ENCODE results near the gene PKDCC. TPM values are rescaled to one million over a fixed set of nuclear protein-coding genes. Genes with fewer than 3 reads are reported as not detected.

PKDCC gene
- total RNA-seq, 4 donors from 2014 or later = 34.1 to 244 (median 109) TPM

DNA sequence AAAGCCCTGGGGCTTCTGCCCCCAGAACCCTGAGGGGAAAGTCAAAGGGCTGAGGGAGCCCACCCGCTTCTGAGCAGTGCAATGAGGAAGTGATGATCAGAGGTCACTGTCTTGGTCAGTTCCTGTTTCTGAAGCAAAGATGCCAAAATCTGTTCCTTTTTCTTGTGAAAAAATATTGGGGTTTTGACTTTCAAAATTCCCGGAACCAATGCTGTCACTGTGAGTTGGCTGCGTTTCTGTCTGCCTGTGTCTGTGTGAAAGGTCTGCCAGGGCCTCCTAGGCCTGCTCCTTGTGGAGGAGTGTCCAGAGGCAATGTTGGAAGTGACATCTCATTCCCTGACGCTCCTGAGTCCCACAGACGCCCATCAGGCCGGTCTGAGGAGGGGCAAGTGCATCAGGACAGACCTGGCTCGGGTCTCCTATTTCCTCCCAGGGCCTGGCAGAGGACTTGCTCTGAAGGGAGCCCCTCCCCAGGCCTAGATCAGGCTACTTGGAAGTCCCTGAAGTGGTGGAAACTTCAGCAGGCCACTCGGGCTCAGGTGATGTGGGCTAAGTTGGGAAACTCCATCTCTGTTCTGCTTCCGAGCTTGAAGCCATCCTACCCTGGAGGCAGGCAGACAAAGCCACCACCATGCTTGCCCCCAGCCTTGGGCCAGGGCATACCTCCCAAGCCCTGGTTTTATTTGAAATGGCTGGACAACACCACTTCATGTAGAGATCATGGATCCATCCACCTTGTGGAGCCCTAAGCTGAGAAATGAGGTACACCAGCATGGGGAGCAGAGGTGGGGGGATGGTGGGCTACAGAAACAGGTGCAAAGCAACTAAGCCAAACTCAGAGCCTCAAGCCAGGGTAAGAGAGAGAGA, 51.0 kb downstream of the PKDCC start:
- Histone ChIP-seq H3K4me1 (no peaks in the 10 kb centered on the region), H3K36me3 (no peaks in the 10 kb centered on the region), H3K9me3 (no peaks in the 10 kb centered on the region), H3K4me3 (no peak overlapping the region), H3K27me3 (no peaks in the 10 kb centered on the region), H3K27ac (peak overlapping the region; percentile 51 to 71)
- DNase-seq = no peak
- intact Hi-C loops (cut with DNase I; ENCODE audit: low total_unique reads) = loop anchor here (5.0 to 10.0 kb wide), 3 partner anchors 146 to 266 kb away; partner anchors contain the start of gene COX7A2L
- TF ChIP-seq POLR2A (IDR thresholded peaks at IDR 0.05) = no peak
- TF ChIP-seq, protein P1, sequence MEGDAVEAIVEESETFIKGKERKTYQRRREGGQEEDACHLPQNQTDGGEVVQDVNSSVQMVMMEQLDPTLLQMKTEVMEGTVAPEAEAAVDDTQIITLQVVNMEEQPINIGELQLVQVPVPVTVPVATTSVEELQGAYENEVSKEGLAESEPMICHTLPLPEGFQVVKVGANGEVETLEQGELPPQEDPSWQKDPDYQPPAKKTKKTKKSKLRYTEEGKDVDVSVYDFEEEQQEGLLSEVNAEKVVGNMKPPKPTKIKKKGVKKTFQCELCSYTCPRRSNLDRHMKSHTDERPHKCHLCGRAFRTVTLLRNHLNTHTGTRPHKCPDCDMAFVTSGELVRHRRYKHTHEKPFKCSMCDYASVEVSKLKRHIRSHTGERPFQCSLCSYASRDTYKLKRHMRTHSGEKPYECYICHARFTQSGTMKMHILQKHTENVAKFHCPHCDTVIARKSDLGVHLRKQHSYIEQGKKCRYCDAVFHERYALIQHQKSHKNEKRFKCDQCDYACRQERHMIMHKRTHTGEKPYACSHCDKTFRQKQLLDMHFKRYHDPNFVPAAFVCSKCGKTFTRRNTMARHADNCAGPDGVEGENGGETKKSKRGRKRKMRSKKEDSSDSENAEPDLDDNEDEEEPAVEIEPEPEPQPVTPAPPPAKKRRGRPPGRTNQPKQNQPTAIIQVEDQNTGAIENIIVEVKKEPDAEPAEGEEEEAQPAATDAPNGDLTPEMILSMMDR (IDR thresholded peaks at IDR 0.05) = no peak

DNA sequence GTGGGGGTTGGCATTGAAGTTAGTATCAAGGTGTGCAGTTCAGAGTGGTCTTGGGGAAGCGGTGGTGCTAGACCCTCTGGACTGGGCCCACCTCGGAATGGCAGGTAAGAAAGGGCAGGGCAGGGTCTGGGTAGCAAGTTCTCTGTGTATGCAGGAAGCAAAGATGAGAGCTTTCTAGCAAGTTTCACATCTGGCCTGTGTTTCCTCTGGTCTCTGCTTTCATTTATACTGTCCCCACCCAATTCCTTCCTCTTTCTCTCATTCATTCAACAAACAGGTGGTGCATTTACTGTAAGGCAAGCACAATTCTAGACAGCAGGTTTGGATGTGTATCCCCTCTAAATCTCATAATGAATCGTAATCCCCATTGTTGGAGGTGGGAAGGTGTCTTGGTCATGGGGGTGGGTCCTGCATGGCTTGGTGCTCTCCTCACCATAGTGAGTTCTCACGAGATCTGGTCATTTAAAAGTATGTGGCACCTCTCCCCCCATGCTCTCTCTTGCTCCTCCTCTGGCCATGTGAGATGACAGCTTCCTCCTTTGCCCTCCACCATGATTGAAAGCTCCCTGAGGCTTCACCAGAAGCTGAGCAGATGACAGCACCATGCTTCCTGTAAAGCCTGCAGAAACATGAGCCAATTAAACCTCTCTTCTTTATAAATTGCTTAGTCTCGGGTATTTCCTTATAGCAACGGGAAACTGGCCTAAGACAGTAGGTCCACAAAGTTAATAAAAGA, 51.8 kb downstream of the PKDCC start:
- H3K27me3 ChIP-seq = no peaks in the 10 kb centered on the region
- DNase-seq = no peak
- H3K9me3 ChIP-seq = no peaks in the 10 kb centered on the region
- intact Hi-C loops (cut with DNase I; ENCODE audit: low total_unique reads) = loop anchor here (5.0 to 10.0 kb wide), 3 partner anchors 145 to 265 kb away; partner anchors contain the start of gene COX7A2L
- peak overlapping the region; percentile 51 to 71 for H3K27ac ChIP-seq
- no peaks in the 10 kb centered on the region for H3K4me1 ChIP-seq
- TF ChIP-seq POLR2A (IDR thresholded peaks at IDR 0.05) = no peak
- TF ChIP-seq, protein P1 (IDR thresholded peaks at IDR 0.05) = no peak
- H3K4me3 ChIP-seq = no peak overlapping the region
- no peaks in the 10 kb centered on the region for H3K36me3 ChIP-seq

DNA sequence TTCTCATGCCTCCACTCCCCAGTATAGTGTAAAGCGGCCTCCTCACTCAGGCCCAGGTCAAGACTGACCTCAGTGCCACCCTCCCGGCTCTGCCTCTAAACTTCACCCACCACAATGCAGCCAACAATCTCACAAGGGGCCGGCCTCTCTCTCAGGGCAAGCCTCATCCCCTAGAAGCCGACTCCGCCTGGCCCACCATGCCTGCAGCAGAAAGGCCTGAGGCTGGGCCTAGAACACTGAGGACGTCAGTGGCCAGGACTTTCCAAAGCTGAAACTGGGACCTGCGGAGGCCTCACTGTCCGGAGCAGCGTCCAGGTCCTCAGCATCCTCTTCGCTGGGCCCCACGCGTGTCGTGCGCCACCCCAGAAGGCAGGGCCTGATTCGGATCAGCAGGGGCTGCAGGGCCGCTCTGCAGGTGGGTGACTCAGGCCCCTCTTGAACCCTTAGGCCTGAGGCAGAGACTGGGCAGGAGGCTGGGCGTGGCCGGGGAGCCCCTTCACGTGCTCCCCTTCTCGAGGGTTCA, 52.9 kb downstream of the PKDCC start:
- Histone ChIP-seq H3K9me3 (no peaks in the 10 kb centered on the region), H3K4me3 (peak overlapping the region; percentile 25 to 46), H3K27ac (peak overlapping the region; percentile 84 to 91), H3K4me1 (no peaks in the 10 kb centered on the region), H3K27me3 (no peaks in the 10 kb centered on the region), H3K36me3 (no peaks in the 10 kb centered on the region)
- TF ChIP-seq POLR2A (IDR thresholded peaks at IDR 0.05) = no peak
- TF ChIP-seq, protein P1 (IDR thresholded peaks at IDR 0.05) = no peak
- no peak for DNase-seq
- intact Hi-C loops (cut with DNase I; ENCODE audit: low total_unique reads) = no loop called here

DNA sequence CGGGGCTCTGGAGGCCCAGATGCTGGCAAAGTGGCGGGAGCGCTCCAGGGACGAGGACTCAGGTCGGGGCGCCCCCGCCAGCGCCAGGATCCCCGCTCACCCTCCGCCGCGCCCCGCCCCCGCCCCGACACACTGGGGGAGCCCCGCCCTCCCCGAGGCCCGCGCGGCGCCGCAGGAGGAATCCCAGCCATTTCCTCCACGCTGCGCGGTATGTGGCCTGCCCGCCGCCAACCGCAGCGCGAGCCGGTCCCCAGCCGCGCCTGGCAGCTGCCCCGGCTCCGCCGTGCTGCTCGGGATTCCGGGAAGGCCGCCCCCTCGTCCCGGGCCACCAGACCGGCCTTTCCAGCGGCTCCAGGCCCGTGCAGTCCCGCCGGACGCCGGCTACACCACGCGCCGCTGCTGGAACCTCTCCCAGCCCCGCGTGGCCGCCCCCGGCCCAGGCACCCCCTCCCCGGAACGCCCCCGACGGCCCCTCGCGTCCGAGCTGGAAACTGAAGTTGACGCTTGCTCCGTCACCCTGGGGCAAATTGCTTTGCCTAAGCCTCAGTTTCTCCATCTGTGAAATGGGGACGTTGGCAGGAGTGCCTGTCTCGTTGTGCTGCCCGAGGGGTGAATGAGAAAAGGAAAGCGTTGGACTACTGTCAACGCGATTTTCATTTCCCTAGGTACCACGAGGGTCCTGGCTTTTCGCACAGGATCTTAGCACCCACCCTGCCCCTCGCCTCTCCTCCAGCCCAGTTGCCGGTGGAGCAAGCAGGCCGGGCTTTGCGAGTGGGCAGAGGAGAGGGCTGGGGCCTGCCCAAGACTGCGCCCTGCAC, 53.6 kb downstream of the PKDCC start:
- no peaks in the 10 kb centered on the region for H3K9me3 ChIP-seq
- intact Hi-C loops (cut with DNase I; ENCODE audit: low total_unique reads) = no loop called here
- H3K4me1 ChIP-seq = no peaks in the 10 kb centered on the region
- H3K27ac ChIP-seq = peak overlapping the region; percentile 84 to 91
- no peaks in the 10 kb centered on the region for H3K27me3 ChIP-seq
- H3K36me3 ChIP-seq = no peaks in the 10 kb centered on the region
- TF ChIP-seq POLR2A (IDR thresholded peaks at IDR 0.05) = peak in 1 of 2 donors; percentile 29
- TF ChIP-seq, protein P1 (IDR thresholded peaks at IDR 0.05) = no peak
- peak overlapping the region; percentile 25 to 46 for H3K4me3 ChIP-seq
- DNase-seq = peak; percentile 57 to 60
